ENCODE measurements around the gene TEKTIP1.

DNA sequence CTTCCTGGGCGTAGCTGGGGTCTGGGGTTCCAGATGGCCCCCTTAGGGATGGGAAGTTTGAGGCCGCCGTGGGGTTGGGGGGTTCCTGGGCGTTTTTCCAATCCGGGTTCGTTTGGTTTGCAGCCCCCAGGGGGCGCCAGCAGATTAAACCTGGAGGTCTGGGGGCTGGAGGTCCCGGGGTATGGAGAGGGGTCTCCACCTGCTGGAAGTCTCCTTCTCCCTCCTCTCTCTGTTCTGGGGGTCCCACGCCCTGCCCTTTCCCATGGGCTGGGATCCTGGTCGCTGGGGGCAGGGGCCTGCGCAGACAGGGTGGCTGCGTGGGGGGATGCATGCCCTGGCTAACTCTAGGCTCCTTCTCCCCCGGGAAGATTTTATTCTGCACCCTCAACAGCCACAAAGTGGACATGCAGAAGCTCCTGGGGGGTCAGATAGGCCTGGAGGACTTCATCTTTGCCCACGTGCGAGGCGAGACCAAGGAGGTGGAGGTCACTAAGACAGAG is 47.2 kb downstream of the TEKTIP1 start:
- TF ChIP-seq, protein P1, sequence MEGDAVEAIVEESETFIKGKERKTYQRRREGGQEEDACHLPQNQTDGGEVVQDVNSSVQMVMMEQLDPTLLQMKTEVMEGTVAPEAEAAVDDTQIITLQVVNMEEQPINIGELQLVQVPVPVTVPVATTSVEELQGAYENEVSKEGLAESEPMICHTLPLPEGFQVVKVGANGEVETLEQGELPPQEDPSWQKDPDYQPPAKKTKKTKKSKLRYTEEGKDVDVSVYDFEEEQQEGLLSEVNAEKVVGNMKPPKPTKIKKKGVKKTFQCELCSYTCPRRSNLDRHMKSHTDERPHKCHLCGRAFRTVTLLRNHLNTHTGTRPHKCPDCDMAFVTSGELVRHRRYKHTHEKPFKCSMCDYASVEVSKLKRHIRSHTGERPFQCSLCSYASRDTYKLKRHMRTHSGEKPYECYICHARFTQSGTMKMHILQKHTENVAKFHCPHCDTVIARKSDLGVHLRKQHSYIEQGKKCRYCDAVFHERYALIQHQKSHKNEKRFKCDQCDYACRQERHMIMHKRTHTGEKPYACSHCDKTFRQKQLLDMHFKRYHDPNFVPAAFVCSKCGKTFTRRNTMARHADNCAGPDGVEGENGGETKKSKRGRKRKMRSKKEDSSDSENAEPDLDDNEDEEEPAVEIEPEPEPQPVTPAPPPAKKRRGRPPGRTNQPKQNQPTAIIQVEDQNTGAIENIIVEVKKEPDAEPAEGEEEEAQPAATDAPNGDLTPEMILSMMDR (IDR thresholded peaks at IDR 0.05; ENCODE audit: poor library complexity, severe bottlenecking), result no peak
- TF ChIP-seq EP300 (conservative IDR thresholded peaks at IDR 0.05; ENCODE audit: poor library complexity, severe bottlenecking) (no peak), MXI1 (conservative IDR thresholded peaks at IDR 0.05; ENCODE audit: poor library complexity, severe bottlenecking) (no peak), POLR2AphosphoS5 (IDR thresholded peaks at IDR 0.05) (no peak)
- TF ChIP-seq, protein P2, sequence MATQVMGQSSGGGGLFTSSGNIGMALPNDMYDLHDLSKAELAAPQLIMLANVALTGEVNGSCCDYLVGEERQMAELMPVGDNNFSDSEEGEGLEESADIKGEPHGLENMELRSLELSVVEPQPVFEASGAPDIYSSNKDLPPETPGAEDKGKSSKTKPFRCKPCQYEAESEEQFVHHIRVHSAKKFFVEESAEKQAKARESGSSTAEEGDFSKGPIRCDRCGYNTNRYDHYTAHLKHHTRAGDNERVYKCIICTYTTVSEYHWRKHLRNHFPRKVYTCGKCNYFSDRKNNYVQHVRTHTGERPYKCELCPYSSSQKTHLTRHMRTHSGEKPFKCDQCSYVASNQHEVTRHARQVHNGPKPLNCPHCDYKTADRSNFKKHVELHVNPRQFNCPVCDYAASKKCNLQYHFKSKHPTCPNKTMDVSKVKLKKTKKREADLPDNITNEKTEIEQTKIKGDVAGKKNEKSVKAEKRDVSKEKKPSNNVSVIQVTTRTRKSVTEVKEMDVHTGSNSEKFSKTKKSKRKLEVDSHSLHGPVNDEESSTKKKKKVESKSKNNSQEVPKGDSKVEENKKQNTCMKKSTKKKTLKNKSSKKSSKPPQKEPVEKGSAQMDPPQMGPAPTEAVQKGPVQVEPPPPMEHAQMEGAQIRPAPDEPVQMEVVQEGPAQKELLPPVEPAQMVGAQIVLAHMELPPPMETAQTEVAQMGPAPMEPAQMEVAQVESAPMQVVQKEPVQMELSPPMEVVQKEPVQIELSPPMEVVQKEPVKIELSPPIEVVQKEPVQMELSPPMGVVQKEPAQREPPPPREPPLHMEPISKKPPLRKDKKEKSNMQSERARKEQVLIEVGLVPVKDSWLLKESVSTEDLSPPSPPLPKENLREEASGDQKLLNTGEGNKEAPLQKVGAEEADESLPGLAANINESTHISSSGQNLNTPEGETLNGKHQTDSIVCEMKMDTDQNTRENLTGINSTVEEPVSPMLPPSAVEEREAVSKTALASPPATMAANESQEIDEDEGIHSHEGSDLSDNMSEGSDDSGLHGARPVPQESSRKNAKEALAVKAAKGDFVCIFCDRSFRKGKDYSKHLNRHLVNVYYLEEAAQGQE (IDR thresholded peaks at IDR 0.05; ENCODE audit: borderline replicate concordance), result no peak

Measured in neural cell (in vitro differentiated cells).